SJCRH30 (cell line): ENCODE measurements around the gene SARS1. TPM values are rescaled to one million over a fixed set of nuclear protein-coding genes. Genes with fewer than 3 reads are reported as not detected.

ENCODE experiments used
- DNase-seq, 2 experiments: peaks; one replicate each; pipeline ENCODE4 v3.0.0-alpha.2; 2015 to 2020
- H3K27ac ChIP-seq: fragments of 250-450 bp; sonication (Bioruptor Pico); 2 replicates; pipeline ENCODE4 v1.5.1; 2020; ENCODE audit warnings: mild to moderate bottlenecking, moderate library complexity
- H3K27me3 ChIP-seq: fragments of 250-450 bp; sonication (Bioruptor Pico); 2 replicates; pipeline ENCODE4 v1.5.1; 2020; ENCODE audit warnings: mild to moderate bottlenecking, moderate library complexity
- H3K36me3 ChIP-seq: fragments of 250-450 bp; sonication (Bioruptor Pico); 2 replicates; pipeline ENCODE4 v1.5.1; 2020; ENCODE audit warnings: mild to moderate bottlenecking, moderate library complexity
- H3K4me1 ChIP-seq: fragments of 250-450 bp; sonication (Bioruptor Pico); 2 replicates; pipeline ENCODE4 v1.5.1; 2020; ENCODE audit warnings: mild to moderate bottlenecking, moderate library complexity
- H3K4me3 ChIP-seq: fragments of 250-450 bp; sonication (Bioruptor Pico); 2 replicates; pipeline ENCODE4 v1.5.1; 2020; ENCODE audit warnings: mild to moderate bottlenecking, moderate library complexity
- H3K9me3 ChIP-seq: fragments of 250-450 bp; sonication (Bioruptor Pico); replicated peaks from 2 replicates; pipeline ENCODE4 v1.5.1; 2020; ENCODE audit warnings: mild to moderate bottlenecking, moderate library complexity
- total RNA-seq: library from RNA; depleted of rRNA; stranded (reverse); fragments of >200 nt; shearing (Covaris generic); gene quantifications from 2 replicates; pipeline ENCODE4 v1.2.3, GENCODE V29; 2014

SARS1 gene
- total RNA-seq, 1 experiment from 2014 or later: 107 TPM

DNA sequence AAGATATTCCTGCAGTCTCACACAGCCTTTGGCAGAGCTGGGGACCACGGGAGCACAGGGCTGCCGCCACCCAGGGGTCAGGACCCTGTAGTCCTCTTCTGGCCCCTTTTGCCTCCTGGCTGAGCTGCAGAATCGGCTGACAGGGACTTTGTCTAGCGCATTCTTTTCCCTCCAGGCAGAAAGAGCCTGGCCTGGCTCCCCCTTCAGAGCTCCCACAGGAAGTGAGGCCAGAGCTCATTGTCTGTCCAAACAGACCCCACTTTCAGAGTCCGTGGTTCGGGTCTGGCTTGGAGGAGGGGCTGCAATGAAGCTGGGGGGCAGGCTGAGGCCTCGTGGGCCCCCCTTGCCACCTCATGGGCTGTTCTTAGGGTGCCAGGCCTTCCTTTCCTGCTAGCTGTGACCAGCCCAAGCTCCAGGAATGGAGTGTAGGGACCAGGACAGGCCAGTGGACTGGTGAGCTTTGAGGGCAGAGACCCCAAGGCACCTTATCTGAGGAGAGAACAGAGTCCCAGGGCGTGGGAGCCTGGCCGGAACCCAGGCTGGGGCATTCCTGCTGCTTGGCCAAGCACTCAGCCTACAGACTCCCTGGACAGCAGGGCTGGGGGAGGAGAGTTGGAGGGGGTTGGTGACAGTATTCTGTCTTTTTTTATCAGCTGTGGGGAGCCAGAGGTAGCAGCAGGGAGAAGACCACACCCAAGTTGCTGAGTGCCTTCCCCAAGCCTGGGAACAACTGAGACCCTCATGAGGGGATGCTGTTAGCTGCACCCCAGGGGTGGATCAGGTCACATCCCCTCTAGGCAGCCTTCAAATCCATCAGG is 40.3 kb downstream of the SARS1 start:
- Histone ChIP-seq H3K4me3 (no peak overlapping the region), H3K9me3 (no peaks in the 10 kb centered on the region), H3K27me3 (no peaks in the 10 kb centered on the region), H3K4me1 (peaks cover 11% of the 10 kb centered on the region), H3K36me3 (no peaks in the 10 kb centered on the region), H3K27ac (no peak overlapping the region)
- no peak for DNase-seq

DNA sequence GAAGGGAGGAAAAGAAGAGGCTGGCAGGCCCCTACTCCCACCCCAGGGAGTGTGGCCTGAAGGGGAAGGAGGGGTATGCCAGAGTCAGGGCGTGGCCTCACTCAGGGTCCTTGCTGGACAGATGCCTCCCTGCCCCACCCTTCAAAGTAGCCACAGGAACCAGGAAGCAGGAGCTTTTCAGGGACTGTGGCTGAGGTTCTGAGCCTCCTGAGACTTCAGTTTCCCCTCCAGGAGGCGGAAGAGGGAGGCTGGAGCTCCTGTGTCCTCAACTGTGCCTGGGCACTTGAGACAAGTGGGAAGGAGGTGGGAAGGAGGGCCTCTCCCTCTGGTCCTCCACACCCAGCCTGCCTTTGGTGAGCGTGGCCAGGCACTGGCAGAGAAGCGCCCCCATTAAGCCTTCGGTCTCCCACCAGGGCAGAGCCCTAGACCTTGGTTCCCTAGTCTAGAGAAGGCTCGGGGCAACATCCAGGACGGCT is 40.9 kb downstream of the SARS1 start:
- no peaks in the 10 kb centered on the region for H3K27me3 ChIP-seq
- no peaks in the 10 kb centered on the region for H3K36me3 ChIP-seq
- no peak for DNase-seq
- no peaks in the 10 kb centered on the region for H3K9me3 ChIP-seq
- H3K27ac ChIP-seq: no peak overlapping the region
- no peak overlapping the region for H3K4me3 ChIP-seq
- H3K4me1 ChIP-seq: peaks cover 11% of the 10 kb centered on the region

DNA sequence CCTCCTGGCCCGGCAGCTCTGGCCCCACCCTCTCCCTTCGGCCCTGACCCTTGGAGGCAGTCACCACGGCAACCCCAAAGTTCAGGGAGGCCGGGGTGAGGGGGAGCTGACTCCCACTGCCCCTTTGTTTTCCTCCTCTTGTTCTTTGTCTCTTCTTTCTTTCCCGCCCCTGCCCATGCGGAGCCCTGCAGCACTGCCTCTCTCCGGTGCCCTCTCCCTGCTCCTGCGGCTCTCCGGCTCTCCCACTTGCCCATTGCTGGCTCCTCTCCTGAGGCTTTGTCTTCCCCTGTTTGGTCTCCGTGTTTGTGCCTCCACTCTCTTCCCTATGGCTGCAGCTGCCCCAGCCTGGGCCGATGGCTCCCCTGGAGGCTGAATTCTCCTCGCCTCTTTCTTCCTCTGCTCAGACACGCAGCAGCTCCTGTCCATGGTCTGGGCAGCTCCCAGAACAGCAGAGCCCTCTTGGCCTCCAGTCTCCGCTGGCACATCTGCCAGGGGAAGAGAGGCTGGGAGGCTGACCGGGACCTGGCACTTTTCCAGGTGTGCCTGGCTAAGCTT is 41.5 kb downstream of the SARS1 start:
- Histone ChIP-seq H3K9me3 (no peaks in the 10 kb centered on the region), H3K4me3 (no peak overlapping the region), H3K27me3 (no peaks in the 10 kb centered on the region), H3K36me3 (no peaks in the 10 kb centered on the region), H3K27ac (no peak overlapping the region), H3K4me1 (peaks cover 11% of the 10 kb centered on the region)
- DNase-seq: no peak

DNA sequence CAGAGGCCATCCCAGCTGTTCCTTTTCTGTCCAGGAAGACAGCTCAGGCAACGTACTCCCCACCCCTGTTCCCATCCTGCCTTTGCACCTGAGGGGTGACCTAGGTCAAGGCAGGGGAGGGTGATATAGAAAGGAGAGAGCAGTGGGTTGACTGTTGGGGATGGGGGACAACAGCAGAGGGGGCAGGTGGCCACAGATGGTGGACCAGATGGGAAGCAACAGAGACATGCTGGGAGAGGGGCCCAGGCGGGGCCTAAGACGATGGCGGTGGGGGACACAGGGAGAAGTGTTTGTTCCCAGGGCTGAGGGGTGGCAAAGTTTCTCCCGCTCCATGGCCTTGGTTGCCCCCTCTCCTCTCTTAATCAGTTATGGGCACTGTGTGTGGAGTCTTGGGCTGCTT is 42.0 kb downstream of the SARS1 start:
- no peak for DNase-seq
- Histone ChIP-seq H3K9me3 (no peaks in the 10 kb centered on the region), H3K27ac (no peak overlapping the region), H3K36me3 (no peaks in the 10 kb centered on the region), H3K27me3 (no peaks in the 10 kb centered on the region), H3K4me1 (peaks cover 11% of the 10 kb centered on the region), H3K4me3 (no peak overlapping the region)

DNA sequence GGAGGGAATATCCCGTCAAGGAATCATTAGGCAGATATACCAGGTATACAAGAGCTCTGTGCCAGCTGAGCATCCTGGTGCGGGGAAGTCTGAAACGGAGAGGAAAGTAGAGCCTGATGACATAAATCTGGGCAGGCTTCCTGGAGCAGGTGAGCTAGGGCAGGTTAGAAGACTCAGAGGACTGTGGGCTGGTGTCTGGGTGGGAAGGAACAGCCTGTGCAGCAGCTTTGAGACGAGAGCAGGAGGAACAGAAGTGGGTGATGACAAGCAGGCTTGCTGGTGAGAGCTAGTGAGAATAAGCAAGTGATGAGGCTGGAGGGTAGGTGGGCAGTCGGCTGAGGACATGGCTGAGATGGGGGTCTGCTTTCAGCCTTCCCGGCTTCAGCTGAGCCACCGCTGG is 42.4 kb downstream of the SARS1 start:
- DNase-seq: no peak
- H3K4me1 ChIP-seq: peaks cover 11% of the 10 kb centered on the region
- no peak overlapping the region for H3K4me3 ChIP-seq
- no peaks in the 10 kb centered on the region for H3K27me3 ChIP-seq
- no peak overlapping the region for H3K27ac ChIP-seq
- H3K36me3 ChIP-seq: no peaks in the 10 kb centered on the region
- H3K9me3 ChIP-seq: no peaks in the 10 kb centered on the region

DNA sequence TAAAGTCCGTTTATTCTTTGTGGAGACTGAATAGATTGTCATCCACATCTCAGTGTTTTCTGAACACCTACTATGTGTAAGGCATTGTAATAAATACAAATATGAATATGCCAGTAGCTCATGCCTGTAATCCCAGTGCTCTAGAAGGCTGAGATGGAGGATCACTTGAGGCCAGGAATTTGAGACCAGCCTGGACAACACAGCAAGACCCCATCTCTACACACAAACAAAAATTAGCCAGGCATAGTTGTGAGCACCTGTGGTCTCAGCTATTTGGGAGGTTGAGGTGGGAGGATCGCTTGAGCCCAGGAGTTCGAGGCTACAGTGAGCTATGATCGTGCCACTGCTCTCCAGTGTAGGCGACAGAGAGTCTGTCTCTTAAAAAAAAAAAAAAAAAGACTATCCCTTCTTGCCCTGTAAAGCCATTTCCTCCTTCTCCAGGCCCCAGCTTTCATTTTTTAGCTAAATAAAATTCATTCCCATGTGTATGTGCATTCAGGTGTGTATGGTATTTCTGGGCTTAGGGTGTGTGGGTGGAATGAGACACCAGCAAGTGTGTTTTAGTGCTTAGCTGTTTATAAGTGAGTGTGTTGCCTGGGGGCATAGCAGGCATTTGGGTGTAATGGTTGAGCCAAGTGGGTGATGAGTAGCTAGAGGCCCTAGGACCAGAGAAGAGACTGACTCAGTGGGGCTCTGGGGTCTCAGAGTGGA is 43.4 kb downstream of the SARS1 start:
- Histone ChIP-seq H3K27ac (no peak overlapping the region), H3K9me3 (no peaks in the 10 kb centered on the region), H3K36me3 (no peaks in the 10 kb centered on the region), H3K4me3 (no peak overlapping the region), H3K4me1 (peaks cover 11% of the 10 kb centered on the region), H3K27me3 (no peaks in the 10 kb centered on the region)
- DNase-seq: no peak

DNA sequence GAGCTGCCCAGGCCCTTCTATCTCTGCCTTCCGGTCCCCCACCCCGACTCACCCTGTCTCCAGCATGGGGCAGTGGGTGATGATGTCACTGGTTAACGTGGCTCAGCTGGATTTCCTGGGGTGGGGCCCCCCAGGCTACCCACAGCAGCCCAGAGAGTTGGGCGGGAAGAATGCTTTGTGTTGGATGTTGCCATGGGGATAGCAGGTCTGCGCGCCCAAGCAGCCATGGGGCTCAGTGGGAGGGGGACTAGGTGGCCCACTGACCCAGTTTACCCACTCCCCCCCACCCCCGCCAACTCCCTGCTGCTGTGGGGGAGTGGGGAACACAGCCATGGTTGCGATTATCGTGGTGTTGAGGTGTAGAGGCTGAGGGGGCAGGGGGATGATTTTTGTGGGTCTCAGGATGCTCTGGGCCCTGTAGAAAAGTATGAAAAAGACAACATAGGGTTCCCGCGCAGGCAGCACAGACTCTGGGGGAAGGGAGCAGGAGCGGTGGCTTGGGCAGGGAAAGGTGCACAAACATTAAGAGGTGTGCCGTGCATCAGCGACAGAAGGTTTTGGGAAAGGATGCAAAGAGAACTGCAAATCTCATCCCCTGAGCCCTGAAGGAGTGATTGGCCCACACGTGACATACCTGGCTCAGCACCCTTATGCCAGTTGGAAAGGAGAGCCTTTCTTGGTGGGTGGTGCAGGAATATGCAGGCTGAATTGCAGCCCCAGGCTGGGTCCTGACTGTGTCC is 44.1 kb downstream of the SARS1 start:
- no peaks in the 10 kb centered on the region for H3K9me3 ChIP-seq
- H3K27ac ChIP-seq: no peak overlapping the region
- H3K4me3 ChIP-seq: no peak overlapping the region
- no peaks in the 10 kb centered on the region for H3K27me3 ChIP-seq
- H3K4me1 ChIP-seq: peaks cover 11% of the 10 kb centered on the region
- DNase-seq: no peak
- H3K36me3 ChIP-seq: no peaks in the 10 kb centered on the region

DNA sequence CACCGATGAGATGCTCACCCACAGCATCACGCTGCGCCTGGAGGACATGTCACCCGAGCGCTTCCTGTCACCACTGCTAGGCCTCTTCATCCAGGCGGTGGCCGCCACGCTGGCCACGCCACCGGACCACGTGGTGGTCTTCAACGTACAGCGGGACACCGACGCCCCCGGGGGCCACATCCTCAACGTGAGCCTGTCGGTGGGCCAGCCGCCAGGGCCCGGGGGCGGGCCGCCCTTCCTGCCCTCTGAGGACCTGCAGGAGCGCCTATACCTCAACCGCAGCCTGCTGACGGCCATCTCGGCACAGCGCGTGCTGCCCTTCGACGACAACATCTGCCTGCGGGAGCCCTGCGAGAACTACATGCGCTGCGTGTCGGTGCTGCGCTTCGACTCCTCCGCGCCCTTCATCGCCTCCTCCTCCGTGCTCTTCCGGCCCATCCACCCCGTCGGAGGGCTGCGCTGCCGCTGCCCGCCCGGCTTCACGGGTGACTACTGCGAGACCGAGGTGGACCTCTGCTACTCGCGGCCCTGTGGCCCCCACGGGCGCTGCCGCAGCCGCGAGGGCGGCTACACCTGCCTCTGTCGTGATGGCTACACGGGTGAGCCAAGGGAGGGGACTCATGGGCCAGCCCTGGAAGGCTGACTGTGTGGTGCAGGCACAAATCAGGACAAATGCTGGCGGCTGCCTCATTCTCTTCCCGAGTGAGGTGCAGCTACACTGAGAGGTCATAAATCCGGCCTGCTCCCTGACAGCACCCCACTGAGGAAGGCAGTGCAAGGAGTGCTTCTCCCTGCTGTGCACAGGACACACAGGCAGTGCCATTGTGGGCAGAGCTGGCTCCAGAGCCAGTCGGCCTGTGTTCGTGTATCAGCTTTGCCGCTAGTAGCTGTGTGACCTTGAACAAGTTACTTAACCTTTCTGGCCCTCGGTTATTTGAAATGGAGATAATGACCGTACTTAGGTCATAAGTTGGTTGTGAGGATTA is 45.1 kb downstream of the SARS1 start:
- no peak for DNase-seq
- Histone ChIP-seq H3K9me3 (no peaks in the 10 kb centered on the region), H3K4me1 (peaks cover 10% of the 10 kb centered on the region), H3K36me3 (no peaks in the 10 kb centered on the region), H3K27me3 (no peaks in the 10 kb centered on the region), H3K4me3 (no peak overlapping the region), H3K27ac (no peak overlapping the region)

DNA sequence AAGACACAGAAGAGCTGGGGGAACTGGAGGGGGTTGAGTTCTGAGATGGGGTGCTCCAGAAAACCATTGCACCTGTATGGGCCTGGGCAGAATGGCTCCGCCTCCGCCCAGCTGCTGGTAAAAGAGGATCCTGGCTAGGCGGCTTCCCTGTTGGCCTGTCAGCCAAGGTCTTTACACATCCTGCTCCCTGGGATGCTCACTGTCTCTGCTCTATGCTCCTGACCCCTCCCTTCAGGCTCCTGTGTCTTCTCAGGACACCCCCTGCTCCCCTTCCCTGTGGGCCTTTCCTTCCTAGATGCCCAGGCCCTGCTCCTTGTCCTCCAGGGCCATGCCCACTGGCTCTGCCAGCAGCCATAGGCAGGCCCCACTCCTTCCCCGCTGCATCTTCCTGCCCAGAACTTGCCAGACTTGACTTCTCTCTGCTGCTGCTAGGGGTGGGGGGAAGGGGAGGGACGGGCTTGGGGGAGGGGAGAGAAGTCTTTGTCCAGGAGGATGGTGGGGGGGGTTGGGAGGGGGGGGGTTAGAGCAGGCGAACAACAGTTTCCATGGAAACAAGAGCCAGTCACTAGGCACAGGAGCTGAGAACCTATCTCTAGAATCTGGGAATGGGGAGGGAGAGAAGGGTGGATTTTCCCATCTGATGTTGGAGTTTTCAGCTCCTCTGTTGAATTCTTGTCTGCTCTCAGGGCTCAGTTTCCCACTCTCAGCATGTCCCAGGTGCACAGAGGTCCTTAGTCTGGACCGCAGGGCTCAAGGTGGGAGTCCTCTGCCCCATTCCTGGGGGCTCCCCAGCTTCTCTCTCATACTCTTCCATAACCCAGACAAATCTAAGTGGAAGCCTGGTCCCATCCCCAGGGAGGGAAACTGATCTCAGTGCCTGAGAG is 46.2 kb downstream of the SARS1 start:
- H3K27me3 ChIP-seq: no peaks in the 10 kb centered on the region
- H3K36me3 ChIP-seq: no peaks in the 10 kb centered on the region
- no peak for DNase-seq
- no peaks in the 10 kb centered on the region for H3K9me3 ChIP-seq
- no peak overlapping the region for H3K4me3 ChIP-seq
- H3K4me1 ChIP-seq: peaks cover 3% of the 10 kb centered on the region; the same call in 1 of the 2 replicates
- no peak overlapping the region for H3K27ac ChIP-seq

DNA sequence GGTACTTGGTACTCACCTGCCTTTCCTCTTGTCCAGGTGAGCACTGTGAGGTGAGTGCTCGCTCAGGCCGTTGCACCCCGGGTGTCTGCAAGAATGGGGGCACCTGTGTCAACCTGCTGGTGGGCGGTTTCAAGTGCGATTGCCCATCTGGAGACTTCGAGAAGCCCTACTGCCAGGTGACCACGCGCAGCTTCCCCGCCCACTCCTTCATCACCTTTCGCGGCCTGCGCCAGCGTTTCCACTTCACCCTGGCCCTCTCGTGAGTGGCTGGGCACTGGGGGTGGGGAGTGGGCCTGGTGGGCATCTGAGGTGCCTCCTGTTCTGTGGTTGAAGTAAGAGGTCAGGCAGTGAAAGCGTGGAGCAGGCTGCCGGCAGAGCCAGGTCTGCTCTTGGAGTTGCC is 47.3 kb downstream of the SARS1 start:
- Histone ChIP-seq H3K36me3 (no peaks in the 10 kb centered on the region), H3K9me3 (no peaks in the 10 kb centered on the region), H3K27me3 (no peaks in the 10 kb centered on the region), H3K4me1 (no peaks in the 10 kb centered on the region), H3K27ac (no peak overlapping the region), H3K4me3 (no peak overlapping the region)
- DNase-seq: no peak

DNA sequence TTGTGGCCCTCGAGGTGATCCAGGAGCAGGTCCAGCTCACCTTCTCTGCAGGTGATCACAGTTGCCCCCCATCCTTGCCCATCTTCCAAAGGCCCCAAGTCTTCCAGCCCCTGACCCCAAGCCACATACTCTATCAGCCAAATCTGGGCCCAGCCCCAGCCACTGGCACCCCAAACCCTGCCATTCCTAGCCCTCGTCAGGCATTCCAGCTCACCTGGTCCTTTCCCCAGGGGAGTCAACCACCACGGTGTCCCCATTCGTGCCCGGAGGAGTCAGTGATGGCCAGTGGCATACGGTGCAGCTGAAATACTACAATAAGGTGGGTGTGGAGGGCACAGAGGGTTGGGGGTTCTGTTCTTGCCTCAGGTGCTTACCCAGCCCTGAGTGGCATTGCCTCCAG is 47.9 kb downstream of the SARS1 start:
- Histone ChIP-seq H3K27me3 (no peaks in the 10 kb centered on the region), H3K36me3 (no peaks in the 10 kb centered on the region), H3K4me3 (no peak overlapping the region), H3K9me3 (no peaks in the 10 kb centered on the region), H3K4me1 (no peaks in the 10 kb centered on the region), H3K27ac (no peak overlapping the region)
- no peak for DNase-seq

DNA sequence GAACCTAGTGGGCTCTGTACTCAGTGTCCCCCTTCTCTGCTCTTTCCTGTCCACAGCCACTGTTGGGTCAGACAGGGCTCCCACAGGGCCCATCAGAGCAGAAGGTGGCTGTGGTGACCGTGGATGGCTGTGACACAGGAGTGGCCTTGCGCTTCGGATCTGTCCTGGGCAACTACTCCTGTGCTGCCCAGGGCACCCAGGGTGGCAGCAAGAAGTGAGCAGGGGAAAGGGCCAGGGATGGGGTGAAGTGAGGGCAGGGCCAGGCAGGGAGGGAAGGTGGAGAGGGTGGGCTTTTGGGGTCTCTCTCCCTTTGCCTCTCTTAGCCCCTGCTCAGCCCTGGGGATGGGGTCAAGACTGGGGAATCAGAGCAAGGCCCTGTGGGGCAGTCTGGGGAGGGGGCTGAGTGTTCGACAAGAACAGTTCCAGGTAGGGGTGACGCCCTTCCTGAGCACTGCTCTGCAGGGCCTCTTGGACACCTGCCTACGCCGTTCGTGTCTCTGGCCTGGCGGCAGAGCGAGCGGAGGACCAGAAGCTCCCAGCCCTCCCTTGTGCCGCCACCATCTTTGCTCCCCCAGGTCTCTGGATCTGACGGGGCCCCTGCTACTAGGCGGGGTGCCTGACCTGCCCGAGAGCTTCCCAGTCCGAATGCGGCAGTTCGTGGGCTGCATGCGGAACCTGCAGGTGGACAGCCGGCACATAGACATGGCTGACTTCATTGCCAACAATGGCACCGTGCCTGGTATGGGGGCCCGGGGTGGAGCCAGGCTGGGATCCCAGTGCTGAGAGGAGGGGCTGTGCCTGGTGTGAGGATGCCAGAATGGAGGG is 48.7 kb downstream of the SARS1 start:
- H3K27ac ChIP-seq: no peak overlapping the region
- H3K27me3 ChIP-seq: no peaks in the 10 kb centered on the region
- H3K4me3 ChIP-seq: no peak overlapping the region
- H3K36me3 ChIP-seq: no peaks in the 10 kb centered on the region
- DNase-seq: no peak
- no peaks in the 10 kb centered on the region for H3K4me1 ChIP-seq
- H3K9me3 ChIP-seq: no peaks in the 10 kb centered on the region
